GM19351 (cell line): ENCODE results near the gene GLT6D1.

Source experiments
- ATAC-seq: cut with Tn5 transposase; IDR thresholded peaks from one replicate; pipeline ENCODE4 v1.9.1; 2021; ENCODE audit warnings: mild to moderate bottlenecking, moderate library complexity; ENCODE audit not compliant: unreplicated experiment

The GLT6D1 gene

DNA sequence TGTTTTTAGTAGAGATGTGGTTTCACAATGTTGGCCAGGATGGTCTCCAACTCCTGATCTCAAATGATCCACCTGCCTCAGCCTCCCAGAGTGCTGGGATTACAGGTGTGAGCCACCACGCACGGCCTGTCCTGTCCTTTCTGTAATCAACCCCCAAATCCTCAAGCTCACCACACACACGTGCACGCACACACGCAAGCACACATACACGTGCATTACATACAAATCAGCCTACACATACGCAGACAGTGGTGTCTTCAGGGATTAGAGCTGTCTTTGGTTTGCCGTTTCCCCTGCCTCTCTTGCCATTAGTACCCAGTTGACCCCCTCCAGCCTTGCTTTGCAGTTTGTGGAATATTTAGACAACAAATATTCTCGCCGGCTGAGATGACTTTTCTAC, 6.5 kb downstream of the GLT6D1 start:
- ATAC-seq: no peak

DNA sequence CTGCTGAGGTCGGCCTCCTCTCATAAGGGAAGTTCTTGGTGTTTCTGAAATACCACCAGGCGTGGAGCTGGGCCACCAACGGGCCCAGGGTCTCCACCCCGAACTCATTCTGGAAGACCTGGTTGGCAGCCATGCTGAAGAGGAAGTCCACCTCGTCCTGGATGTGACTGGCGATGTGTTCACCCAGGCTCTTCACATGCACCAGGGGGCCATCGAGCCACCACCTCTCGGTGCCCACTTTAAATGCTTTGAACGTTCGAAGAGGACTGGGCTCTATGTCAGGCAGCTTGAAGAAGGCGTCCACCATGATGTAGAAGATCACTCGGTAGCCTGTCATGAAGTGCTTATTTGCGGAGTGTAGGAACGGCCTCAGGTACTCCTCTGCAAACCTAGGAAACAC, 15.1 kb downstream of the GLT6D1 start:
- ATAC-seq: no peak

DNA sequence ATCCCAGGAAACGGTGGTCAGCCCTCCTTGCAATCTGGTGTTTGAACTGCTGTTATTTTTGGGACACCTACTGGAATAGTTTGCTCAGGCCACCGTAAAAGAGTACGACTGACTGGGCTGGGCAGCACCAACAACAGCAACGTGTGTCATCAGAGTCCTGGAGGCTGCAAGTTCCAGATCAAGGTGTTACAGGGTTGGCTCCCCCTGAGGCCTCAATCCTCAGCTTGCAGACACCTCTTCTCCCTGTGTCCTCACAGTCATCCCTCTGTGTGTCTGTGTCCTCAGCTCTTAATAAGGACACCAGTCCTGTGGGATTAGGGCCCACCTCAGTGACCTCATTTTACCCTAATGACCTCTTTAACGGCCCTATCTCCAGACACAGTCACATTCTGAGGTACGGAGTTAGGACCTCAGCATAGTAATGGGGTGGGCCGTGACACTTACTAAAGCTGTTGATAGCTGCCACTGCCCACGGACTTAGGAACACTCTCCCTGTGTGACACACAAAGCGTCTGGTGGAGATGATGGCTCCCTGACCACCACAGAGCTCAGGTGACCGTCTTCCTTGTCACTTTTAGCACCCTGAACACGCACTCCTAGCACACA, 16.8 kb downstream of the GLT6D1 start:
- no peak for ATAC-seq

DNA sequence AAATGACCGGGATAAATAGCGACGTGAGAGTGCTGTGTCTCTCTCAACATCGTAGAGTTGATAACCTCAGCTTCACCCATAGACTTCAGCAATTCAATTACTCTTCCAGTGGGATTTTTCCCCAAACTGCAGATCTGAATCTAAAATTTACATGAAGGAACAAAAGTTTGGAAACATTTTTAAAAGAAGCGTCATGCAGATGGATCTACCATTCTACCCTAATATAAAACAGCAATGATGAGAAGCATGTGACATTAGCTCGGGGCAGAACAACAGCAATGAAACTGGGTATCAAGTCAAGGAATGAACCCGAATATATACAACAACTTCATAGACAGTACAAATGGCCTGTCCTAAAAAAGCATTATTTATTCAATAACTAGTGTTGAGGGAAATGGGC, 18.8 kb downstream of the GLT6D1 start:
- ATAC-seq: no peak

DNA sequence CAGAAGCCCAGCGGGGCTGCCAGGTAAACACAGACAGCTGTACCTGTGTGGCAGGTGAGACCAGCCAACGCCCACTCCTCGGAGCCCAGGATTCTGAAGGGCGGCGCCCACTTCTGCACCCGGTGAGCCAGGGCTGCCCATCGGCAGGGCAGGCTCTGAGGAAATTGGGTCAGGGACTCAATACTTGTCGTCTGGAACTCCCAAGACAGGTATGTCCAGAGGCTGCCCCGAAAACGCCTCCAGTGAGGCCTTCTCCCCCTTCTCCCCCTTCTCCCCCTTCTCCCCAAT, 19.8 kb downstream of the GLT6D1 start:
- no peak for ATAC-seq

DNA sequence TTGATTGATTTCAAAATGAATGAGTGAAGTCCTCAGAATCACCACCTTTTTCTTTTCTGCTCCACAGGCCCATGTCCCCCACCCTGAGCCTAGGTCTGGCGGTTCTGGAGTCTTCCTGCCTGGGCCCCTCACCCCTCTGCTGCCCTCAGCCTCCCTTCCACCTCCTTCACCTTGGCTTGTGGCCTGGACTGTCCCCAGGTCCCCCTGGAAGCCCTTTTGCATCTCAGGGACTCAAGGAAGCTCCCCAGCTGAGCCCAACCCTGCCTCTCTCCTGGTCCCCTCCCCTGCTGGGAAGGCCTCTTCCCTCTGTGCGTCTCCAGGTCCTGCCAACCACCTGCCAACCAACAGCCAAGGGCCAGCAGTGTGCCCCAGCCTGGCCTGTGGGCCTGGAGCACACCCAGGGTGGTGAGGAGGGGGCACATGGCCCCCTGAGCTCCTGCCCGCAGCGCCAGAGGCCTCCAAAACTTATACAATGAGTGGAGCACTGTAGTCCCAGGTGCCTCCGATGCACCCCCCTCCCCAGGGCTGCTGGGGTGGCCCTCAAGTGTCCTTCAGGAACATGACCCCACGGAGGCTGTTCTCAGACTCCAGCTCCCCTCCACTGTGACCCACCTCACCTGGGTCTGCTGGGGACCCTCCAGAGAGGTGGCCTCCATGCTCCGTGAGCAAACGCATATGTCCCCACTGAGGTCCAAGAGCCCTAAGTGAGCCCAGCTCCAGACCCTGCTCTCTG, 20.3 kb downstream of the GLT6D1 start:
- no peak for ATAC-seq

DNA sequence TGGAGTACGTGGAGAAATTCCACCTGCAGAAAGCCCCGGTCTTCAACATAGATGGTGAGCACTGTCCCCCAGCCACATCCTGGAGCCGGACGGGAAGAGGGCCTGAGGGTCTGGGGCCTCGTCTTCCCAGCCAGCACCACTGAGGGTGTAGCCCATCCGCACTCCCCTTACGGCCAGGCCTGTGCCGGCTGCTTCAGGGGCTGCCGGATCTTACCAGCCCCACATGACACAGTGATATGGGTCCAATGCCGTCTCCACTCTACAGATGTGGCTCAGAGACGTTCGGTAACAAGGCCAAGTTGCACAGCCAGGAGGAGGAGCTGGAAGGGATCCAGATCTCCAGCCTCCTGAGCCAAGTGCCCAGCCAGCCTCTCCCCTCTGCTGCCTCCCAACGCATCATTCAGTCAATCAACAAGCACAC, 21.3 kb downstream of the GLT6D1 start:
- no peak for ATAC-seq

DNA sequence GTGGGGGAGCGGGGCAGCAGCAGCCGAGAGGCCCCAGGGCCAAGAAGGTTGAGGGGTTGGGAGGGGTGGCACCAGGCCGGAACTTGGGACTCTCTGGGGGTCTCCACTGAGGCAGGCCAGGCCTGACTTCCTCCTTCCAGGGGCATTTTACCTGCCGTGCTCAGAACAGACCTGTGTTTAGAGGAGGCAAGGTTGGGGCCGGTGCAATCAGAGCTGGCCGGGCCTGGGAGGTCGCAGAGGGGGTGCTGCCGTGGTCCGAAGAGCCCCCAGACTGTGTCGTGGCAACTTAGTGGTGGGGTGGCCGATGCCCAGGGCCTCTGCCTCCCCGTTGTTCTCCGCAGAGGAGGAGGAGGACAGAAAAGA, 21.8 kb downstream of the GLT6D1 start:
- ATAC-seq: no peak

DNA sequence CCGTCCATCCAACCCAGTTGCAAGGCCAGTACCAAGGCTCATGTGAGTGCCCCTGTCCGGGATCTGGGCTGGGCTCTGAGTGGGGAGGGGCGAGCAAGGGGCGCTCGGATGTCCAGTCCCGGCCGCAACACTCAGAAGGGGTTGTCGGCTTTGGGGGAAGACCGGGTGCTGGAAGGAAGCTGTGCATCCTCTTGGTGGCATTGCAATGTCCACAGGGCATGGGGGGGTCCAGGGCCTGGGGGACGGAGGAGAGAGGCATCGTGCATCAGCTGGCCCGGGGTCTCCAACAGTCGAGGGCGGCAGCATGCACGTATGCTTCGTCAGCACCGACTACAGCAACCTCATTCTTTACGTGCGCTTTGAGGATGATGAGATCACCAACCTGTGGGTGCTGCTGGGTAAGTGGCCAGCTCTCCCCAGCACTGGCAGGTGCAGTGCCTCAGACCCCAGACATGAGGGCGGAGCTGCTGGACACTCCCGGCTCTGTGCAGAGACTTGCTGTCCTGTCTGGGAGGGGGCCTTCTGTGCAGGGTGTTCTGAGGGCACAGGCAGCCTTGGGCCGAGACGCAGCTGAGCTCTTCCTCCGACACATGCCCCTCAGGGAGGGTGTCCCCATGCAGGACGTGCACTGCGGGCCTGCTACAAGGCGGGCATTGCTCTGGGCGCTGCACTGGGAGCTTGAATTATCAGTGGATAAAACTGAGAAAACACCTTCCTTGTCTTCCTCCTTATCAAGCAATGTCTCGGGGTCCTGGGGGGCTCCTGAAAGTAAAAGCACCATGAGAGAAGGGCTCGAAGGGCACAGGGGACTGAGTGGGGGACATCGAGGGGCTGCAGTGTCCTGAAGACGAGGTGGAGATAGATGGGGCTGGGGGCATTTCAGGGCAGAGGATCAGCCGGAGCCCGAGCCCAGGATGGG, 22.5 kb downstream of the GLT6D1 start:
- ATAC-seq: no peak

DNA sequence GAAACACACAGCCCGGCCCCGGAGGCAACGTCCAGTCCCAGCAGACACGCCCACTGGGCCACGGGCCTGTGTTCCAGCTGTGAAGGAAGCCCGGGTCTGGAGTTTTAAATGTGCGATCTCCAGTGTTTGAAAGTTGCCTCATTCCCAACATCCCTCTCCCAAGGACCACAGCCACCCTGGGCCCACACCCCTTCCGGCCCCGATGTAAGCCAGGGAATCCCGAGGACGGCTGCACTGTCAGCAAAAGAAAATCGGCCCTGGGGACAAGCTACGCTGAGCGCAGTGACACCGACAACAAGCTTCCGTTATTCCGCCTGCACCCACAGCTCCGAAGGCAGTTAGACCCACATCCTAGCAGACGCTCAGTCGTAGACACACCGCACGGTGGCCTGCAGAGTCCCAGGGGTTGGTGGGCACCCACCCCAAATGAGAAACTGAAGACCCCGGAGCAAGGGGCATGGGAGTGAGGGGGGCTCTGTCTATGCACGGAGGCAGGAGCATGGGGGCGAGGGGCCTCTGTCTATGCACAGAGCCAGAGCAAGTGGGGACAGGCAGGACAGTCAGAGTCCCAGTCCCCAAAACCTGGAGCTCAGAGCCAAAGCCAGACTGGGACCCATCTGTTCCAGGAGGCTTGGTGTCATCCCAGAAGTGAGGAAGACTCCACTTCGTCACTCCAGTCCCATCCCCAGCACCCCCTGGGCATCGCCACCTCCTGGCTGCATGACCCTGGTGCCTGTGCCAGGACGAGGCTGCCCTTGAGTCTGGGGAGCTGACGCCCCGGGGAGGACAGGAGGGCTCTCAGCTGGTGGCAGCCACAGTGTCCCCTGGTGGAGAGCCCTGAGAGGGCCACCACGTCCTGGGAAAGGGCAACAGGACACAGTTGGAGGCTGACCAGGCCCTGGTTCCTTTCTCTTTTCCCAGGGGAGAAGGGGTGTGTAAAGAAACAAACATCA, 23.4 kb downstream of the GLT6D1 start:
- no peak for ATAC-seq

DNA sequence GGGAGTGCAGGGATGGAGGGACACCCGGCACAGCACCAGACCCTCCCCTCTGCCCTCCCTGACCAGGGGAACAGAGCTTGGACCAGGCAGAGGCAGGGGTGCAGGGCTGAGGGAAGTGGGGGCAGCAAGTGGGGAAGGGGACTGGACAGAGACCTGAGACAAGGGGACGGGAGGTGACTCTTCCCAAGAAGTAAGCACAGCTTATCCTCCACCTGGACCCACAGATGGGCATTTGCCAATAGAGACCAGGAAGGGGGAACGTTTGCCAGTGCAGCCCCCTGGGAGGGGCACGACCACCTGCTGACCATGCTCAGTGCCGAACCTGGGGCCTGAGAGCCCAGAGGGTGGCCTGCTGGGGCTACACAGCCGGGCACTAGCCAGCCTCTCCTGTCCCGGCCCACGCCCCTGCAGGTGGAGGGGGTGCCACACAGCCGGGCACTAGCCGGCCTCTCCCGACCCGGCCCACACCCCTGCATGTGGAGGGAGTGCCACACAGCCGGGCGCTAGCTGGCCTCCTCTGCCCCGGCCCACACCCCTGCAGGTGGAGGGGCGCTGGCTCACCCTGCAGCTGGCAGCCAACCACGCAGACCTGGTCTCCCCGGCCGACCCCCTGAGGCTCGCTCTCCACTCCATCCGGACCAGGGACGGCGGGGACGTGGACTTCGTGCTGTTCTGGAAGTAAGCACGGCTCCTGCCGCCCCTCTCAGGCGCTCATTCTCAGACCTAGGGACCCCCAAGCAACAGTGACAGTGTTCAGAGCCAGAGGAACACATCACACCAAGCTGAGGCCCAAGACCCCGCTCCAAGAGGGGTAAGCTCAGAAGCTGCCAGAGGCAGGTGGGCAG, 24.3 kb downstream of the GLT6D1 start:
- ATAC-seq: no peak

DNA sequence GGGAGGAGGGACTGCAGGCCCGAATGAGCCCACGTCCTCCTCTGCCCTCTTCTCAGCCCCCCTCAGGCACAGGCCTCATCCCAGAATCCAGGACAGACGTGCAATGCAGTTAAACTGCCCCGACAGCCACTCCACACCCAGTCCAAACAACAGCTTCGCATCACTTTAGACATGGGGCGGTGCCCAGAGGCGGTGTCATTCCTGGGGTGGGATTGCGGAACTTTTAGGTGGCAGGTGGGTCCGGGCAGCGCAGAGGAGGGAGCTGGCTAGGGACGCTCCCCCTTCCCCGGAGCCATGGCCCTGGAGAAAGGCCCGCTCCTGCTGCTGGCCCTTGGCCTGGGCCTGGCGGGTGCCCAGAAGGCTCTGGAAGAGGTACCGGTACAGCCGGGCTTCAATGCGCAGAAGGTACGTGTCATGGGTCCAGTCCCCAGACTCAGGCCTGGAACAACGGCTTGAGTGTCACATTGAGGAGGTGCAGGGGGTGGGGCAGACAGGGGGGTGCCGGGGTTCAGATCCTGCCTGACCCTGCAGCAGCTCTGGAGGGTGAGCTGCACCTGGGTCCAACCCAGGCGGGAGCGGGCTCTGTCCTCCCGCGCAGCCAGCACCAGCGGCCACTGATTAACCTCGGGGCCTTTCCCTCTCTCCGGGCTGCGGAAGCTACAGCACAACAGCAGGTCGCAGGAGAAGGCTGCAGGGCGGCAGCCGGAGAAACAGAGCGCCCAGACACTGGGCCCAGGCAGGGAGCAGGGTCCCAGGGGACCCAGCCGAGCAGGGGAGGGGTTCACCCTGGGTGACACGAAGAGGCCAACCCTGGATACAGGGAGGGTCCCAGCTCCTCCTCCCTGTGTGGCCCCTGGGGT, 25.2 kb downstream of the GLT6D1 start:
- no peak for ATAC-seq

DNA sequence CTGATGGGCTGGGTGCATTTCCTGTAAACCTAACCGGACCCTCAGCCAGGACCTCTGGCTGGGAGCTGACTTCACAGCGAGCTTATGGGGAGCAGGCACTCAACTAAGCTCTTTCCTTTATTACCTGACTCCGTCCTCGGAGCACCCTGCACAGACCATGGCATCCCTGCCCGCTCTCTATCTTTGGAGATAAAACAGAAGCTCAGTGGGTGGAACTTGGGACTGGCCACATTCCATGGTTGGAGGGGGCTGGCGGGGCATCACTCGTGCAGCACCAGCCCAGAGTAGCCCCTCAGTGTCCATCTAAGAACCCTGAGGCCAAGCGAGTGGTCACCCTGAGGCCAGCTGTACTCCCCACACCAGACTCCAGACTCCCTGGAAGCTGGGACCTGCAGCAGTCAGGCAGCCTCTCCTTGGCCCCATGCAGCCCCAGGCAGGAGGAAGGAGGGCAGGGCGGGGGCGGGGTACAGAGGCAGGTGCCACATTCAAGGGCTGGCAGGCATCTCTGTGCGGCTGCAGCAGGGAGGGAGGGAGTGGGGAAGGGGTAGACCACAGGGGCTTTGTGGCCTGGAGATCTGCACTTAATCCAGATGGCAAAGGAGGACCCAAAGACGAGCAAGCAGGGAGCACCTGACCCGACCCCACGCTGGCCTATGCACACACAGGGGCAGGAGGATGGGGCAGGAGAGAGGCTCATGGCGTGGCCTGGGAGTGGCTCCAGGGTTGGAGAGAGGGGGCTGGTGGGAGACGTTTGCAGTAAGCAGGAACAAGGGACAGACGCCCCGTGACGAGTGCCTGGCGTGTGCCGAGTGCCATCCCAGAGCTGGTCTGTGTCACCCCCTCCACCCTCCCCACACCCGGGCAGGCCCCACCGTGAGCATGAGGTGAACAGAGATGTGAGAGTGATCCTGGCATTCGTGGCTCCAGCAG, 26.1 kb downstream of the GLT6D1 start:
- ATAC-seq: no peak

DNA sequence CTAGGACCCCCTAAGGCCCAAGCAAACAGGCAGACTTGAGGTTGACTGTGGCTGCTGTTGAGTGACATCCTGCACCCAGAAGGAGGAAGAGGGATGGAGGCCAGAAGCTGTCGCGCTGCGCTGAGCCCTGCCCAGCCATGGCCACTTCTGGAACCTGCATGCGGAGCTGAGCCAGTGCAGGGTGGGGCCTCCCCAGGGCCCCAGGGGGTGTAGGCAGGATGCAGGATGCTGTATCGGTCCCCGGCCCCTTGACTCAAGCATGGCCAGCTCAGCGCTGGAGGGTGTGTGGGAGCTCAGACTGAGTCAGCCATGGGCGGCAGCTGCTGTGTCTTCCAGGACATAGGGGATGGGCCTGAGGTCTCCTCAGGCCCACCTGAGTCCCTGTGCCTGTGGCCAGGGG, 26.9 kb downstream of the GLT6D1 start:
- ATAC-seq: no peak

DNA sequence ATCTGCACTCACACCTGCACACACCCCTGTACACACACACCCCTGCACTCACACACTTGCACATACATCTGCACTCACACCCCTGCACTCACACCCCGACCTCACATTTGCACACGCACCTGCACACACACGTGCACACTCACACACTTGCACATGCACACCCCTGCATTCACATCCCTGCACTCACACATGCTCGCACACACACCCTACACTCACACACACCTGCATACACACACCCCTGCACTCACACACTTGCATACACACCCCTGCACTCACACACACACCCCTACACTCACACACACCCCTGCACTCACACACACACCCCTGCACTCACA, 27.5 kb downstream of the GLT6D1 start:
- no peak for ATAC-seq

DNA sequence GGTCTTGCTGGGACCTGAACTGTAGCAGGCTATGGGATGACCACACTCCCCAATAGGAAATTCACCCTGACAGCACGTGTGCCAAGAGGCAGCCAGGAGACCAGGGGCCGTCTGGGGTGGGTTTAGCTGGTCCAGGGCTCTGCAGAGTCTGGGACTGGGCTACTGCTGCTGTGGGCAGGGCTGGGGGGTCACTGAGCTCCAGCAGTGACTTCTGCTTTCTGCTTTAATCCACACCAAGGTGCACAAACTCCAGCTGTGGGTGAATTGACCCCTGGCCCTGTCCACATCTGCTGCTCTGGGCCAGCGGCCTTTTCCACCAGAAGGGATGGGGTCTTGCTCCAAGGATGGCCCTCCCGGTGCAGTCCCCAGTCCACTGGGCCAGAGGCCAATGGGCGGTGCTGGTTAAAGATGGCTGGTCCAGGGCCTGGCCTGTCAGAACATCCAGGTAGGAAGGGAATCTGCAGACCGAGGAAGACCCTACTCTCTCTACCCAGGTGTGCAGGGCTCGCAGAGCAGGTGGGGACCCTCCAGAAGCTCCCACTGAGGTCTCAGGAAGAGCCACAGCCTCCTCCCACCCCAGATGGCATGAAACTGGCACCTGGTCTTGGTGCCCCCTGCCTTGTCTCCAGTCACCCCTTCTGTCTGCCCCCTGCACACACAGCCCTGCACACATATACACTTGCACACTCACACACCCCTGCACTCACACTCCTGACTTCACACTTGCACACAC, 28.0 kb downstream of the GLT6D1 start:
- no peak for ATAC-seq

DNA sequence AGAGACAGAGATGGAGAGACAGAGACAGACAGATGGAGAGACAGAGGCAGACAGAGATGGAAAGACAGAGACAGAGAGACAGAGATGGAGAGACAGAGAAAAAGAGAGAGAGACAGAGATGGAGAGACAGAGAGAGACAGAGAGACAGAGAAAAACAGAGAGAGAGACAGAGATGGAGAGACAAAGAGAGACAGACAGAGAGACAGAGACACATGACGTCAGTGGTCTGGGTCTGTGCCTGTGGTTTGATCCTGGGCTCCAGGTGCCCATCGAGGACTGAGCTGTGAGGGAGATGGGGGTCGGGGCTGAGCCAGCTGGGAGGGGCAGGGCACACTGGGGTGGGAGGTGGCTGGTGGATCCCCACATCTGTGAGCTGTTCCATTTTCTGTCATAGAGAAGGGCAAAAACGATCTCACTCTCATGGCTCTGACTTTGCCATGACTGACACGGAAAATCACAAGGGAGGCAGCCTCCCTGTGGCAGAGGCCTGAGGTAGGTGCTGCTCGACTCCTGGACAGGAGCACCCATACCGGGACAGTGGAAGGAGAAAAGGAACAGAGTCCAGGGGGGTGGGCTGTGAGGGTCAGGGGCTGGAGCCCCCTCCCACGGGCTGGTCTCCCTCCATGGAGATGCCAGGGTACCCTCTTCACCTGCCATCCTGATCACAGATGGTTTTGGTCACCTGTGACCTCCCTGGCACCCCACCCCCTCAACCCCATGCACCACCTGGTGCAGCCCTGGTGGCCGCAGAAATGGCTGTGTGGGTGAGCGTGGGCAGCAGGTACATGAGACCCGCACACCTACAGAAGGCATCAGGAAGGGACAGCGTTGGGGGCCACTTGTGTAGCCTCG, 28.8 kb downstream of the GLT6D1 start:
- no peak for ATAC-seq
